HG02678 (cell line): ENCODE measurements around the gene USP6NL.

Experiments used
- ATAC-seq: cut with Tn5 transposase; IDR thresholded peaks from one replicate; pipeline ENCODE4 v1.9.1; 2021; ENCODE audit warnings: mild to moderate bottlenecking, moderate library complexity; ENCODE audit not compliant: unreplicated experiment

The USP6NL gene

GRCh38 chr10:11617233-11617632 lies 5.8 kb upstream of the USP6NL start:
- ATAC-seq, result no peak

DNA sequence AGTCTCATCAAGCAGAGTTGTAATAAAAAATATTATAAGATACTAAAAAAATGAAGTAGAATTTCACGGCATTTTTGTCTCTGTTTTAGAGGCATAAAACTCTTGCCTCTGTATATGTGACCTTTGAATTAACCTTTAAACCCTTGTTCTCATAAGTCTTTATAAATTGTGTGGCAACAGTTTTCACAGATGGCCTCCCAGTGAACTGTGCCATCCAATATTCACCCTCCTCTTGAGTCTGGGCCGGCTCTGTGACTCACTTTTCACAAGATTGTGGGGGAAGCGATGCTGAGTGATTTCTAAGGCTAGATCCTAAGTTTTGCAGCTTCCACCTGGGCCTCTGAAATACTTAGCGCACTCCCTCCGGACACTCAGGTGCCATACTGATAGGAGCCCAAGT lies 4.6 kb upstream of the USP6NL start:
- no peak for ATAC-seq

GRCh38 chr10:11615396-11615795 lies 3.9 kb upstream of the USP6NL start:
- no peak for ATAC-seq

- ATAC-seq, result no peak
Measured at GRCh38 chr10:11612021-11613001, 861 bp upstream of the USP6NL start.

- peak; percentile 12 for ATAC-seq
Measured at GRCh38 chr10:11610826-11611247, 613 bp downstream of the USP6NL start.

- ATAC-seq, result no peak
Measured at GRCh38 chr10:11610166-11610825, 1.2 kb downstream of the USP6NL start.

DNA sequence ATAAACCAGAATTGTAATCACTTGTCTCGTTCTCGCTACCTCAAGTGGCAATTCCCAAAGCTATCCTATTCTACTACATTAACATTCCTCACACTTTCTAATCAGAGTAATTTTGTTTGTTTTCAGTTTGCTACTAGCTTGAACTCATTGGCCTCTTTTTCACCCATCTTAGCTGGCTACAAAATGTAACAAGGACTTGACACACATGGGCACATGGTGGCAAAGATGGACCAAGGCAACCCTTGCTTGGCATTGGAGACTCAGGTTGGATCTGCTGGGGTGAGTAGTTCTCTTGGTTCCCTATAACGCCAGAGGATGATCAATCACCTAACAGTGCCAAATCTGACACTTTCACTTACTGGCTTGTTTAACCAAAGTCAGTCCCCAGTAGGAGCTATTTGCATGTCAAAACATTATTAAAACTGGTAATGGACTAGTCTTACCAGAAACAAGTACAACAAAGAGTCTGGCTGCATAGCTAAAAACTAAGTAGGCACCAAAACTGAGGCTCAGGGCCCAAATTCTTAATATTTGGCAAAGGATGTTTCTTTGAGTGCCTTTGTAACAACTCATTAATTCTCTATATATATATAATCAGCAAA lies 1.9 kb downstream of the USP6NL start:
- no peak for ATAC-seq

- ATAC-seq, result no peak
Measured at GRCh38 chr10:11609052-11609451, 2.4 kb downstream of the USP6NL start.

- no peak for ATAC-seq
Measured at GRCh38 chr10:11608159-11609013, 3.1 kb downstream of the USP6NL start.

DNA sequence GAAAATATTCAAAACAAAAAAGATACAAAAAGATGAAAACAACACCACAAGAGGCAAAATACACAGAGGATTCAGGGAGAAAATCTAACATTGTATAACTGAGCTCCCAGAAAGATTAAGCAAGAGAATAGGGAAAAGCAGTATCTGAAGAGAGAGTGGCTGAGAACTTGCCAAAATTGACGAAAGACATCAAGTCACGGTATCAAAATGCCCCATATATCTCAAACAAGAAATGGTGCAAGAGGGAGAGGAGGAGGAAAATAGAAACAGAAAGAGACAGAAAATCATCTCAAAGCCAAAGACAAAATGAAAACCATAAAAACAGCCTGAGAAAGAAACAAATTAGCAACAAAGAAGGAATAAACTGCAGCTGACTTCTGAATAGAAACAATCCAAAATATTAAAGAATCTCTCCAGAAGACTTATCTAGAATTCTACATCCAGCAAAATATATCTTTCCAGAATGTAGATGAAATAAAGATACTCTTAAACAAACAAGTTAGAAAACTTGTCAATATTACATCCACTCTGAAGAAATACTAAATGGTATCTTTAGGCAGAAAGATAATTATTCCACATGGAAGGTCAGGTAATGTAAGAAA lies 5.5 kb downstream of the USP6NL start:
- ATAC-seq, result no peak

- ATAC-seq, result no peak
Measured at GRCh38 chr10:11604865-11605650, 6.4 kb downstream of the USP6NL start.

DNA sequence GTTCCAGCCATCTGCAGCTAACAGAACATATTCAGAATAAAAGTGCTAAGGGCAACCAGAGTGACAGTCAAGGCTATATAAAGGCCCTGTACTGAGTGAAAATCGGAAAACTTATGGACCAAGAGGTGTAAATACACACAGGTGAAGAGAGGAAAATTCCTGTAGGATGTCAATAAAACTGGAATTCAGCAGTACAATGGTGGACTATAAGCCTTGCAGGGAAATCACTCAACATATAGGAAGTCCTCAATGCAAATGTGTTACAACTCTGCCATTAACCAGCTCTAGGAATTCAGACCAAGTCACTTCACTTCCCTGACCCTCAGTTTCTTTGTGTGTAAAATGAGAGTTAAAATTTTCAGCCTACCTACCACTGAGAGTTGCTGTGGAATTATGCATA lies 7.7 kb downstream of the USP6NL start:
- ATAC-seq, result no peak

GRCh38 chr10:11602919-11603523 lies 8.4 kb downstream of the USP6NL start:
- peak; percentile 45 for ATAC-seq

- no peak for ATAC-seq
Measured at GRCh38 chr10:11602358-11602757, 9.1 kb downstream of the USP6NL start.

GRCh38 chr10:11601670-11602069 lies 9.8 kb downstream of the USP6NL start:
- ATAC-seq, result no peak

DNA sequence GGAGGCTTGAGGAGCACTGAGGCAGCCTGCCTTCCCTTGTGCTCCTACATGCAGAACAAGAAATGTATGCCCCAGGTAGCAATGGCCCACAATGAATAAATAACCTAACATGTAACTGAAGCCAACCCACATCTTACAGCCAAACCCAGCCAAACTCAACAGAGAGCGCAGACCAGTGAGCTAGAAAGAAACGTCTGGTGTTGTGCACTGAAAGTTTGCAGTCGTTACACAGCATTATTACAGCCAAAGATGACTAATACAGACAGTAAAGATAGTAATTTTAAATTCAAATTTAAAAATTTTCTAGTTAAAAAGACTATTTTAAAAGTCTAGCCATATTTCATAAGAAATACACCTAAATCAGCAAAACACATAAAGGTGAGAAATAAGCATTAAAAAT lies 11.2 kb downstream of the USP6NL start:
- no peak for ATAC-seq

GRCh38 chr10:11598712-11599397 lies 12.6 kb downstream of the USP6NL start:
- ATAC-seq, result no peak

- ATAC-seq, result no peak
Measured at GRCh38 chr10:11597470-11597869, 14.0 kb downstream of the USP6NL start.

DNA sequence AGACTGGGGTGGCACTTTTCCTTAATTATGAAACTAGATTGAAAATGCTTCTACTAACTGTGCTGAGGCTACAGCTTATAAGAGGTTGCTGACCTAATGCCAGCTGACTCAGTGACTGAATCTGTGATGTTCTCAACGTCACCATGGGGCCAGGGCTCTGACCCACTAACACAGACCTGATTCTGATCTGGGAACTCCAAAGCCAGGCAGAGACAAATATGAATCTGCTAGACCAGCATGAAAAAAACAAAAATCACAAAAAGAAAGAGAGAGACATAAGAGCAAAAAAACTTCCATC lies 16.1 kb downstream of the USP6NL start:
- ATAC-seq, result no peak
